ENCODE results near the gene FMN2.

- no peak for TF ChIP-seq POLR2AphosphoS5 (IDR thresholded peaks at IDR 0.05; ENCODE audit: low read depth, low read length)
- TF ChIP-seq POLR2A (IDR thresholded peaks at IDR 0.05; ENCODE audit: low read depth, low read length), result no peak
- no peak for TF ChIP-seq TAF1 (IDR thresholded peaks at IDR 0.05; ENCODE audit: low read depth, low read length)
- no peak for TF ChIP-seq PAX5 (IDR thresholded peaks at IDR 0.05; ENCODE audit: insufficient read depth, low read length, severe bottlenecking)
Observed at GRCh38 chr1:240174734-240175133, 83.1 kb downstream of the FMN2 start.

Data from GM12891 (cell line).